ENCODE results near the gene IQSEC1.

- TF ChIP-seq GATA3 (IDR thresholded peaks at IDR 0.05; ENCODE audit: low read depth, low read length), result no peak
- TF ChIP-seq GATA2 (IDR thresholded peaks at IDR 0.05; ENCODE audit: low read depth, low read length), result no peak
Measured at GRCh38 chr3:12965999-12966846, 107.0 kb downstream of the IQSEC1 start.
